Measurements from ENCODE around the gene VPS72. TPM values are rescaled to one million over a fixed set of nuclear protein-coding genes. Genes with fewer than 3 reads are reported as not detected.

Gene VPS72
- total RNA-seq, 1 donor from 2014 or later, result 64.0 TPM

- no peaks in the 10 kb centered on the region for H3K27me3 Mint-ChIP-seq (ENCODE audit: low read depth)
- no peaks in the 10 kb centered on the region for H3K9me3 Mint-ChIP-seq (ENCODE audit: low read depth)
- no peak overlapping the region for H3K27ac Mint-ChIP-seq (ENCODE audit: unreplicated experiment)
- H3K4me1 Mint-ChIP-seq (ENCODE audit: low read depth), result no peaks in the 10 kb centered on the region
- H3K36me3 Mint-ChIP-seq (ENCODE audit: low read depth), result peaks cover 26% of the 10 kb centered on the region
- no peak for DNase-seq (ENCODE audit: low spot score)
- TF ChIP-seq CTCF (IDR thresholded peaks at IDR 0.05), result no peak
- no peak overlapping the region for H3K4me3 Mint-ChIP-seq (ENCODE audit: unreplicated experiment)
These were observed 13.4 kb downstream of the VPS72 start for GRCh38 chr1:151176514-151177045.

- Mint-ChIP-seq H3K36me3 (ENCODE audit: low read depth) (peaks cover 19% of the 10 kb centered on the region), H3K9me3 (ENCODE audit: low read depth) (no peaks in the 10 kb centered on the region), H3K27me3 (ENCODE audit: low read depth) (no peaks in the 10 kb centered on the region), H3K27ac (ENCODE audit: unreplicated experiment) (peak within 1 kb of the TSS; percentile 52), H3K4me3 (ENCODE audit: unreplicated experiment) (no peak within 1 kb of the TSS), H3K4me1 (ENCODE audit: low read depth) (no peaks in the 10 kb centered on the region)
- no peak for DNase-seq (ENCODE audit: low spot score)
- peak; percentile 75 for TF ChIP-seq CTCF (IDR thresholded peaks at IDR 0.05)
These were observed 14.1 kb downstream of the VPS72 start, which contains the start of gene TMOD4 for GRCh38 chr1:151175863-151176262. TMOD4 (minus strand) TSS chr1:151175981; CDS start chr1:151174875, 1,106 bp downstream.

GRCh38 chr1:151175041-151175741 lies 14.8 kb downstream of the VPS72 start:
- no peak for TF ChIP-seq CTCF (IDR thresholded peaks at IDR 0.05)
- Mint-ChIP-seq H3K36me3 (ENCODE audit: low read depth) (peaks cover 16% of the 10 kb centered on the region), H3K9me3 (ENCODE audit: low read depth) (no peaks in the 10 kb centered on the region), H3K27ac (ENCODE audit: unreplicated experiment) (no peak overlapping the region), H3K4me1 (ENCODE audit: low read depth) (no peaks in the 10 kb centered on the region), H3K4me3 (ENCODE audit: unreplicated experiment) (no peak overlapping the region), H3K27me3 (ENCODE audit: low read depth) (no peaks in the 10 kb centered on the region)
- no peak for DNase-seq (ENCODE audit: low spot score)

- Mint-ChIP-seq H3K4me3 (ENCODE audit: unreplicated experiment) (no peak overlapping the region), H3K9me3 (ENCODE audit: low read depth) (no peaks in the 10 kb centered on the region), H3K4me1 (ENCODE audit: low read depth) (peaks cover 12% of the 10 kb centered on the region), H3K36me3 (ENCODE audit: low read depth) (peaks cover 13% of the 10 kb centered on the region), H3K27ac (ENCODE audit: unreplicated experiment) (no peak overlapping the region), H3K27me3 (ENCODE audit: low read depth) (no peaks in the 10 kb centered on the region)
- TF ChIP-seq CTCF (IDR thresholded peaks at IDR 0.05), result no peak
- no peak for DNase-seq (ENCODE audit: low spot score)
These were observed 18.8 kb downstream of the VPS72 start for GRCh38 chr1:151171190-151171589.

GRCh38 chr1:151167116-151167515 lies 22.9 kb downstream of the VPS72 start:
- Mint-ChIP-seq H3K4me1 (ENCODE audit: low read depth) (peaks cover 34% of the 10 kb centered on the region), H3K36me3 (ENCODE audit: low read depth) (peaks cover 10% of the 10 kb centered on the region), H3K27ac (ENCODE audit: unreplicated experiment) (peak overlapping the region; percentile 99), H3K9me3 (ENCODE audit: low read depth) (no peaks in the 10 kb centered on the region), H3K4me3 (ENCODE audit: unreplicated experiment) (peak overlapping the region; percentile 97), H3K27me3 (ENCODE audit: low read depth) (no peaks in the 10 kb centered on the region)
- no peak for TF ChIP-seq CTCF (IDR thresholded peaks at IDR 0.05)
- no peak for DNase-seq (ENCODE audit: low spot score)

Data from chondrocyte (in vitro differentiated cells).